OCI-LY3 (cell line): Measurements from ENCODE around the gene PLA1A.

Source experiments
- CTCF ChIP-seq: fragments of 200-600, 300-600 bp; sonication (generic); IDR thresholded peaks from 2 replicates; pipeline ENCODE4 v1.5.1; 2014; ENCODE audit warnings: antibody characterized with exemption, low read length, low read depth
- EZH2phosphoT487 ChIP-seq: fragments of 200-600 bp; shearing (Covaris generic); IDR thresholded peaks from 2 replicates; pipeline ENCODE4 v1.6.1; 2018; ENCODE audit warnings: antibody characterized with exemption, mixed run types, low read depth

GRCh38 chr3:119657887-119658702 lies 60.4 kb downstream of the PLA1A start:
- TF ChIP-seq CTCF (peak; percentile 13; the same call in 1 of the 2 replicates), EZH2phosphoT487 (no peak)
